RWPE2 (cell line): ENCODE data around the gene DUOX2.
A peak's percentile ranks its signal among the peaks of the same experiment; 100 is the strongest.

Experiments used
- ATAC-seq: fragments of 200-7000 bp; cut with Tn5 transposase; 3 replicates; pipeline ENCODE4 v1.9.1; 2021; ENCODE audit warnings: low read depth
- DNase-seq: peaks from one replicate; pipeline ENCODE4 v3.0.0-alpha.2; 2020; ENCODE audit warnings: low spot score
- H3K27ac ChIP-seq: fragments of 450-650 bp; 2 replicates; pipeline ENCODE4 v1.5.1; 2017; ENCODE audit warnings: mild to moderate bottlenecking; ENCODE audit not compliant: poor library complexity, severe bottlenecking
- H3K27me3 ChIP-seq: fragments of 250-450 bp; sonication (Bioruptor Pico); 2 replicates; pipeline ENCODE4 v1.5.1; 2021; ENCODE audit warnings: mild to moderate bottlenecking, moderate library complexity; ENCODE audit not compliant: insufficient read depth, poor library complexity, severe bottlenecking
- H3K36me3 ChIP-seq: fragments of 250-450 bp; sonication (Bioruptor Pico); 2 replicates; pipeline ENCODE4 v1.5.1; 2020; ENCODE audit warnings: low read depth, mild to moderate bottlenecking, moderate library complexity
- H3K4me1 ChIP-seq: fragments of 250-450 bp; sonication (Bioruptor Pico); 2 replicates; pipeline ENCODE4 v1.5.1; 2021; ENCODE audit warnings: mild to moderate bottlenecking, moderate library complexity; ENCODE audit not compliant: insufficient read depth, poor library complexity, severe bottlenecking
- H3K4me3 ChIP-seq: fragments of 250-450 bp; sonication (Bioruptor Pico); 2 replicates; pipeline ENCODE4 v1.5.1; 2021; ENCODE audit warnings: mild to moderate bottlenecking, moderate library complexity; ENCODE audit not compliant: severe bottlenecking
- H3K9me3 ChIP-seq: fragments of 250-450 bp; sonication (Bioruptor Pico); 2 replicates; pipeline ENCODE4 v1.5.1; 2021; ENCODE audit warnings: mild to moderate bottlenecking, moderate library complexity; ENCODE audit not compliant: severe bottlenecking
- CTCF ChIP-seq: fragments of 450-650 bp; IDR thresholded peaks from one replicate; pipeline ENCODE4 v1.5.1; 2017; ENCODE audit warnings: mild to moderate bottlenecking, moderate library complexity; ENCODE audit not compliant: poor library complexity, severe bottlenecking

The DUOX2 gene

GRCh38 chr15:45150997-45151396 is 37.0 kb upstream of the DUOX2 start:
- no peak for TF ChIP-seq CTCF
- ATAC-seq (no peak), DNase-seq (no peak)
- Histone ChIP-seq H3K9me3 (no peaks in the 10 kb centered on the region), H3K27ac (no peak overlapping the region), H3K4me1 (peaks cover 14% of the 10 kb centered on the region), H3K27me3 (no peaks in the 10 kb centered on the region), H3K36me3 (no peaks in the 10 kb centered on the region), H3K4me3 (no peak overlapping the region)

- Histone ChIP-seq H3K27me3 (no peaks in the 10 kb centered on the region), H3K27ac (no peak overlapping the region), H3K4me3 (no peak overlapping the region), H3K9me3 (no peaks in the 10 kb centered on the region), H3K4me1 (peaks cover 14% of the 10 kb centered on the region), H3K36me3 (no peaks in the 10 kb centered on the region)
- DNase-seq: peak; percentile 60
- peak; percentile 20; the same call in 1 of the 3 replicates for ATAC-seq
- TF ChIP-seq CTCF: no peak
These were observed 36.5 kb upstream of the DUOX2 start for GRCh38 chr15:45150481-45150880.

- ATAC-seq (no peak), DNase-seq (no peak)
- no peaks in the 10 kb centered on the region; the same call in 1 of the 2 replicates for H3K36me3 ChIP-seq
- H3K27me3 ChIP-seq: no peaks in the 10 kb centered on the region
- peak overlapping the region; percentile 21 for H3K27ac ChIP-seq
- TF ChIP-seq CTCF: no peak
- H3K4me3 ChIP-seq: no peak overlapping the region
- H3K9me3 ChIP-seq: no peaks in the 10 kb centered on the region
- peaks cover 14% of the 10 kb centered on the region for H3K4me1 ChIP-seq
These were observed 35.1 kb upstream of the DUOX2 start for GRCh38 chr15:45149060-45149459.

DNA sequence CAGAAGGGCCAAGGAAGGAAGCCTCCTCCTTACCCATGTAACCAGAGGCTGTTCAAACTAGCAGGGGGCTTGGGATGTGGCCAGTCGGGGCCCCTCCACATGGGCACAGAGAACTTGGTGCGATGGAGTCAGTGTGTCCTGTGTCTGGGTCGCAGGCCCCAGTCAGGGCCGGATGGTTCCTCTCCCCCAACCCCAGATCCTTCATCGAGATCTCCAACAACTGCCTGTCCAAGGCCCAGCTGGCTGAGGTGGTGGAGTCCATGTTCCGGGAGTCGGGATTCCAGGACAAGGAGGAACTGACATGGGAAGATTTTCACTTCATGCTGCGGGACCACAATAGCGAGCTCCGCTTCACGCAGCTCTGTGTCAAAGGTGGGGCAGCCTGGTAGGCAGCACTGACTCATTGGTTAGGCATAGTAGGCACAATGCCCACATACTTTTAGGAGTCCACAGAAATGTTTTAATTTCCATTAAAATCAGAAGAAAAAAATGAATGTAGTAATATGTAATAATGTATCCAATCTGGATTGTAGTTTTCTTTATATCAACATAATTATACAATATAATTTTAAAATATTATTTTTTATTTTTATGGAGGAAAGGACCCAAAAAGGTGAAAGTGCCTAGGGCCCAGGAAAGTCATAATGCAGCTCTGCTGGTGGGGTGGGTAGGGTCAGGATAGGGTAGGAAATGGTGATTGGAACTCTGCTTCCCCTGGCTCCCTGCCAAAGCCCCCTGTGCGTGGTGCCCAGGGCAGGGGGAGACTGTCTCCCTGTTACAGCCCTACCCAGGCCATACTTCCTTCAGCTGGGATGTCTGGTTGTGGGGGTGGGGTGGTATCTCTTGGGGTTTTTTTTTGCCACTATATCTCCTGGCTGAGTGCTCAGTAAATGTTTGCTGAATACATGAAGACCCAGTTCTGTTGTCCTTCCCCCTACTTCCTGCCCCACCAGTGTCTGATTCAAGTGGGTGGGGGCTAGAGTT is 34.4 kb upstream of the DUOX2 start:
- H3K4me3 ChIP-seq: no peak overlapping the region
- peak overlapping the region; percentile 21 for H3K27ac ChIP-seq
- H3K27me3 ChIP-seq: no peaks in the 10 kb centered on the region
- TF ChIP-seq CTCF: no peak
- no peaks in the 10 kb centered on the region; the same call in none of the 2 replicates for H3K36me3 ChIP-seq
- H3K9me3 ChIP-seq: no peaks in the 10 kb centered on the region
- peaks cover 14% of the 10 kb centered on the region for H3K4me1 ChIP-seq
- DNase-seq (no peak), ATAC-seq (peak; percentile 68)

GRCh38 chr15:45147606-45148005 is 33.6 kb upstream of the DUOX2 start:
- TF ChIP-seq CTCF: no peak
- Histone ChIP-seq H3K4me1 (peaks cover 14% of the 10 kb centered on the region), H3K9me3 (no peaks in the 10 kb centered on the region), H3K36me3 (no peaks in the 10 kb centered on the region; the same call in none of the 2 replicates), H3K27me3 (no peaks in the 10 kb centered on the region), H3K4me3 (no peak overlapping the region), H3K27ac (no peak overlapping the region)
- no peak for ATAC-seq
- DNase-seq: no peak
